HG03442 (cell line): ENCODE data around the gene RELB.
A peak's percentile ranks its signal among the peaks of the same experiment; 100 is the strongest.

Source experiments
- ATAC-seq: cut with Tn5 transposase; IDR thresholded peaks from one replicate; pipeline ENCODE4 v1.9.1; 2021; ENCODE audit warnings: mild to moderate bottlenecking, moderate library complexity; ENCODE audit not compliant: unreplicated experiment

Gene RELB

GRCh38 chr19:45020071-45020470, 18.8 kb downstream of the RELB start:
- no peak for ATAC-seq

- ATAC-seq: no peak
Observed at GRCh38 chr19:45021971-45022370, 20.7 kb downstream of the RELB start.

GRCh38 chr19:45023048-45023447, 21.8 kb downstream of the RELB start:
- ATAC-seq: no peak

- ATAC-seq: no peak
Observed at GRCh38 chr19:45025264-45025663, 24.0 kb downstream of the RELB start.

- ATAC-seq: no peak
Observed at GRCh38 chr19:45027371-45027770, 26.1 kb downstream of the RELB start.

GRCh38 chr19:45030825-45031224, 29.6 kb downstream of the RELB start:
- ATAC-seq: no peak

- no peak for ATAC-seq
Observed at GRCh38 chr19:45032421-45032820, 31.2 kb downstream of the RELB start.

- no peak for ATAC-seq
Observed at GRCh38 chr19:45035755-45036154, 34.5 kb downstream of the RELB start.

GRCh38 chr19:45037393-45038169, 36.3 kb downstream of the RELB start:
- no peak for ATAC-seq

GRCh38 chr19:45038931-45039893, 37.9 kb downstream of the RELB start, which contains the start of gene CLASRP:
Gene CLASRP, plus strand, starts transcription at chr19:45039045. Its CDS starts 1,168 bp downstream, at chr19:45040213.
- peak; percentile 72 for ATAC-seq

- ATAC-seq: no peak
Observed at GRCh38 chr19:45040059-45040771, 39.0 kb downstream of the RELB start.

GRCh38 chr19:45041125-45041524, 39.9 kb downstream of the RELB start:
- ATAC-seq: no peak

GRCh38 chr19:45045671-45046353, 44.5 kb downstream of the RELB start:
- no peak for ATAC-seq

GRCh38 chr19:45046355-45046754, 45.1 kb downstream of the RELB start:
- ATAC-seq: no peak

GRCh38 chr19:45047188-45047797, 46.0 kb downstream of the RELB start:
- no peak for ATAC-seq

- ATAC-seq: no peak
Observed at GRCh38 chr19:45049073-45049736, 47.9 kb downstream of the RELB start.

GRCh38 chr19:45050036-45050435, 48.8 kb downstream of the RELB start:
- no peak for ATAC-seq

GRCh38 chr19:45051929-45052579, 50.8 kb downstream of the RELB start:
- no peak for ATAC-seq

- ATAC-seq: no peak
Observed at GRCh38 chr19:45056831-45057230, 55.6 kb downstream of the RELB start.
